Activated B cell treated with CpG ODN at 0.5 μM for 24 hours (primary cell): ENCODE results near the gene DUSP5. TPM values are rescaled to one million over a fixed set of nuclear protein-coding genes. Genes with fewer than 3 reads are reported as not detected.
"Not testable (repeated sequence)": the region's sequence is repeated elsewhere in the genome, so short reads cannot be mapped to it uniquely, and the experiment has no call there.

Experiments used
- ATAC-seq: fragments of 200-7000 bp; cut with Tn5 transposase; one replicate; pipeline ENCODE4 v1.10.0; 2021; ENCODE audit warnings: low read depth, mild to moderate bottlenecking, moderate library complexity
- CTCF ChIA-PET: fragments of 350-600 bp; sonication (Branson Sonifier 250); formaldehyde crosslinking; loops from one replicate; lab custom pipeline; 2021; ENCODE audit warnings: antibody characterized with exemption; lab: Charles Lee
- POLR2A ChIA-PET: fragments of 350-600 bp; sonication (Branson Sonifier 250); formaldehyde crosslinking; loops from one replicate; lab custom pipeline; 2021; ENCODE audit warnings: antibody characterized with exemption; lab: Charles Lee
- DNase-seq: peaks from one replicate; pipeline ENCODE4 v3.0.0; 2022
- H3K27ac Mint-ChIP-seq: one replicate; pipeline ENCODE4 v1.8.0; 2020; ENCODE audit warnings: mixed read lengths
- H3K27me3 Mint-ChIP-seq: one replicate; pipeline ENCODE4 v1.8.0; 2021; ENCODE audit warnings: mixed read lengths
- H3K36me3 Mint-ChIP-seq: one replicate; pipeline ENCODE4 v1.8.0; 2021; ENCODE audit warnings: low read depth, mixed read lengths
- H3K4me1 Mint-ChIP-seq: one replicate; pipeline ENCODE4 v1.8.0; 2021; ENCODE audit warnings: mixed read lengths
- H3K4me3 Mint-ChIP-seq: one replicate; pipeline ENCODE4 v1.8.0; 2020; ENCODE audit warnings: mild to moderate bottlenecking, mixed read lengths
- H3K9me3 Mint-ChIP-seq: one replicate; pipeline ENCODE4 v1.8.0; 2020; ENCODE audit warnings: mixed read lengths
- intact Hi-C: fragments of 100-400 bp; cut with micrococcal nuclease; formaldehyde crosslinking; loops from one replicate; pipeline ENCODE4 v1.15.1; 2024
- total RNA-seq: library from RNA; stranded (reverse); gene quantifications from 2 replicates; pipeline ENCODE4 v1.2.3, GENCODE V29; 2022
- TF ChIP-seq, protein P1 (sequence below): fragments of 200-600 bp; IDR thresholded peaks from one replicate; pipeline ENCODE4 v1.8.0; 2022; ENCODE audit warnings: antibody characterized with exemption, mild to moderate bottlenecking

DUSP5 gene
- total RNA-seq, 1 donor from 2014 or later, result 26.1 TPM

DNA sequence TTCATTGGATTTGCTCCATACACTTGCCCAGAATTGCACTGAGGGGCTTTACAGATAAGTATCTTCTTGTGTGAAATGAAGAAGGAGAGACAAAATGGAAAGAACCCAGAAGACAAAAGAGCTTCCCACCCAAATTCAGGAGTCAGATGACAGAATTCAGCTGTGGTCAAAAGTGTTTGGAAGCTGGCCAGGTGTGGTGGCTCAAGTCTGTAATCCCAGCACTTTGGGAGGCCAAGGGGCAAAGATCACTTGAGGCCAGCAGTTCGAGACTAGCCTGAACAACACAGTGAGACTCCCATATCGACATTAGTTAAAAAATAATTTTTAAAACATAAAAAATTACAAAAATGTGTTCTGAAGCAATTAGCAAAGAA, 27.1 kb downstream of the DUSP5 start:
- no peaks in the 10 kb centered on the region for H3K36me3 Mint-ChIP-seq
- CTCF ChIA-PET, result interaction anchor here (1.2 kb wide), 1 partner anchor 12 kb away, joined by 3 read pairs; no protein-coding TSS in a partner anchor
- H3K9me3 Mint-ChIP-seq, result no peaks in the 10 kb centered on the region
- intact Hi-C loops, result no loop called here
- POLR2A ChIA-PET, result no interaction called here
- no peaks in the 10 kb centered on the region for H3K27me3 Mint-ChIP-seq
- ATAC-seq (no peak), DNase-seq (no peak)
- H3K27ac Mint-ChIP-seq, result no peak overlapping the region
- H3K4me1 Mint-ChIP-seq, result peaks cover 22% of the 10 kb centered on the region
- no peak overlapping the region for H3K4me3 Mint-ChIP-seq
- TF ChIP-seq, protein P1, sequence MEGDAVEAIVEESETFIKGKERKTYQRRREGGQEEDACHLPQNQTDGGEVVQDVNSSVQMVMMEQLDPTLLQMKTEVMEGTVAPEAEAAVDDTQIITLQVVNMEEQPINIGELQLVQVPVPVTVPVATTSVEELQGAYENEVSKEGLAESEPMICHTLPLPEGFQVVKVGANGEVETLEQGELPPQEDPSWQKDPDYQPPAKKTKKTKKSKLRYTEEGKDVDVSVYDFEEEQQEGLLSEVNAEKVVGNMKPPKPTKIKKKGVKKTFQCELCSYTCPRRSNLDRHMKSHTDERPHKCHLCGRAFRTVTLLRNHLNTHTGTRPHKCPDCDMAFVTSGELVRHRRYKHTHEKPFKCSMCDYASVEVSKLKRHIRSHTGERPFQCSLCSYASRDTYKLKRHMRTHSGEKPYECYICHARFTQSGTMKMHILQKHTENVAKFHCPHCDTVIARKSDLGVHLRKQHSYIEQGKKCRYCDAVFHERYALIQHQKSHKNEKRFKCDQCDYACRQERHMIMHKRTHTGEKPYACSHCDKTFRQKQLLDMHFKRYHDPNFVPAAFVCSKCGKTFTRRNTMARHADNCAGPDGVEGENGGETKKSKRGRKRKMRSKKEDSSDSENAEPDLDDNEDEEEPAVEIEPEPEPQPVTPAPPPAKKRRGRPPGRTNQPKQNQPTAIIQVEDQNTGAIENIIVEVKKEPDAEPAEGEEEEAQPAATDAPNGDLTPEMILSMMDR, result no peak

DNA sequence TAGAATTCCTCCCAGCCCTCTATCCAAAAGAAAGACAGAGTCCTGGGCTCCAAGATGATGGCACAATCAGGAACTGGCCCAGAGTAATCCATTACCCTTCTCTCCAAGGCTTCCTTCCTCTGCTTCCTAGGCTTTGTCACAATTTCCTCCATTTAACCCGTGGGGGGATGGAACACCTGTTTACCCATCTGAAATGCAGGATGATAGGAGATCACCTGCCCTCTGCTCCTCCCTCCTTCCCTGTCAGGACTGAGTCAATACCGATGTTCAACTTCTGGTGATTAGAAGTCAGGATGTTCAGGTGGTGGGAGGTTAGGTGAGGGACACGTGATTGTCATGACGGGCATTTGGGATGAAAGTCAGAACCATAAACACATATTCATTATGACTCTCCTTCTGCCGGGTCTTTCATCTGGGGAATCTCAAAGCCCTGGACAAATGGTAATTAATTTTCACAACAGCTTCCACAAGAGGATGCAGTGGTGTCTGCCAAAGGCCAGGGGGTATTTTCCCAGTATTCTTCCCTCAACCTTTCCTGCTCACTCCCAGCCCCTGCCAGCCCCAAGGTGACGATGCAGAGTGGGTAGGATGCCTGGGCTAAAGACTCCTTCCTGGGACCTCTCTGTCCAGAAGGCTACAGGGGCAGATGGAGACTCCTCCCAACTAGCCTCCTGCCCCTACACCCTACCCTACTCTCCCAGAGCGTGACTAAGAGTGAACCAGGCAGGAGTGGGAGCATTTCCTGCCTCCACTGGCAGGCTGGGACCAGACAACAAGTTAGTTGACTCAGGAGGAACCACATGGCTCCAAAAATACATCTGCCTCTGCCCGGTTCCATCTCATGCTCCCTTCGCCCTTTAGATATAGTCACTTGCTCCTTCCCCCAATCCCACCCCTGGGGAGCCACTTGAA, 27.9 kb downstream of the DUSP5 start:
- DNase-seq, result no peak
- Mint-ChIP-seq H3K4me1 (peaks cover 23% of the 10 kb centered on the region), H3K9me3 (no peaks in the 10 kb centered on the region), H3K27me3 (peaks cover 3% of the 10 kb centered on the region), H3K27ac (no peak overlapping the region), H3K36me3 (no peaks in the 10 kb centered on the region), H3K4me3 (no peak overlapping the region)
- intact Hi-C loops, result no loop called here
- CTCF ChIA-PET, result no interaction called here
- POLR2A ChIA-PET, result no interaction called here
- TF ChIP-seq, protein P1, result no peak
- ATAC-seq, result no peak

DNA sequence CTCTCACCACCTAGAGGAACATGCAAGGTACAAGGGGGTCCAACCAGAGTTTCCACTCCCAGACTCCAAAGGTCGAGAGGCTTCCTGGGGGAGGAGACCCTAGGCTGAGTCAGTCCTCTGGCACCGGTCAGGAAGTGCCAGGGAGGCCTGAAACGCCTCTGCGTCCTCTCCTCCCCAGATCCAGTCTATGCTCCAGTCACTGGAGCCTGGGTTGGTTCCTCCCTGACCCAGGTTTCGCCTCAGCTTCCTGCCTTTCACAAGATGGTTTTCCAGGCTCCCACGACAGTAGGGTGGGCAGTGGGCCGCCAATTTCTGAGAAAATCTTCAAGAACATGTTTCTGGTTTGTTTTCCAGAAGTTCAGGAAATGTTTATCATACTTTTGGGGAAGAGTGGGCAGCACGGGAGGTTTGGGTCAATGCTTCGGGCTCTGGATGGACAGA, 30.0 kb downstream of the DUSP5 start:
- no peak overlapping the region for H3K4me3 Mint-ChIP-seq
- H3K27me3 Mint-ChIP-seq, result peaks cover 10% of the 10 kb centered on the region
- DNase-seq (no peak), ATAC-seq (no peak)
- POLR2A ChIA-PET, result no interaction called here
- no peaks in the 10 kb centered on the region for H3K36me3 Mint-ChIP-seq
- TF ChIP-seq, protein P1, result no peak
- intact Hi-C loops, result no loop called here
- H3K9me3 Mint-ChIP-seq, result no peaks in the 10 kb centered on the region
- no peak overlapping the region for H3K27ac Mint-ChIP-seq
- H3K4me1 Mint-ChIP-seq, result peaks cover 23% of the 10 kb centered on the region
- CTCF ChIA-PET, result no interaction called here

DNA sequence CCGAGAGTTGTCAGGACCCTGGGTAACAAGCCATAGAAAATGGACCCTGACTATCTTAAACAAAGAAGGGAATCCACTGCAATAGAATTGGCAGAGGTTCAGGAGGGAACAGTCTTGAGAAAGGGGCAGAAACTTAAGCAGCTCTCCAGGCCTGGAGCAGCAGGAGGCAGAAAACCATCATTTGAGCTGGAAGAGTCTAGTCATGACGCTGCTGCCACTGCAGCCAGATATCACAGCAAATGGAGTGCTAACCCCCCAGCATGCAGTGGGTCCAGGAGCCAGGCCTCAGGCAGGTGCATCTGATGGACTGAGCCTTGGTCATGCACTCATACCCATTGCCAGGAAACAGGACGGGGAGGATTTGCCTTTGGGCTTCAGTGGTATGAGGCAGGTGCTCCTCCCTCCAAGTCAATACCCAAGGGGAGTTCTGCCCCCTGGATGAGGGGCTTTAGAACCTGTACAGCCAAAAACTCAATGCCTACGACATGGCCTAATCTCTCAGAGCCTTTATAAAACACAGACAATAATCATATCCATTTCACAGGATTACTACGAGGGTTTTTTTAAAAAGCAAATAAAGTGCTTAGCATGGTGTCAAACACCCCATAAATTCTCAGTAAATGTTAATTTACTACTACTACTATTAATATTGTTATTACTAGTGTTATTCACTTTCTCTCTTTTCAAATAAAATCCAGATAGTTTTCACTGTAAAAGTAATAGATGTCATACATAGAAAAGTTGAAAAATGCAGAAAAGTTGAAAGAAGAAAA, 30.7 kb downstream of the DUSP5 start:
- Mint-ChIP-seq H3K36me3 (no peaks in the 10 kb centered on the region), H3K27me3 (peaks cover 10% of the 10 kb centered on the region), H3K4me3 (no peak overlapping the region), H3K9me3 (no peaks in the 10 kb centered on the region), H3K4me1 (peaks cover 26% of the 10 kb centered on the region), H3K27ac (no peak overlapping the region)
- DNase-seq, result no peak
- intact Hi-C loops, result no loop called here
- CTCF ChIA-PET, result no interaction called here
- no peak for ATAC-seq
- TF ChIP-seq, protein P1, result no peak
- POLR2A ChIA-PET, result no interaction called here

DNA sequence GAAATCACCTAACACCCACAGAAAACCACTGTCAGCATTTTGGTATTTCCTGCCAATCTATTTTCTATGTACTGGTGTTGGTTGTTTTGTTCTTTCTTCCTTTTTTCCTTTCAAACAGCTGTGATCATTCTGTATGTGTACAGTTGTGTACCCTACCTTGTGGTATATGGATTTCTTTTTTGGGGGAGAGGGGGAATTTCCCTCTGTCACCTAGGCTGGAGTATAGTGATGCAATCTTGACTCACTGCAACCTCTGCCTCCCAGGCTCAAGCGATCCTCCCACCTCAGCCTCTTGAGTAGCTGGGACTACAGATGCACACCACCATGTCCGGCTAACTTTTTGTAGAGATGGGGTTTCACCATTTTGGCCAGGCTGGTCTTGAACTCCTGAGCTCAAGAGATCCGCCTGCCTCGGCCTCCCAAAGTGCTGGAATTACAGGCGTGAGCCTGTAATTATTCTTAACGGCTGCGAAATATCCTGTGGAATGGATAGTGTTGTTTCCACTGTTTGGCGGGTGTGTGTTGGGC, 31.4 kb downstream of the DUSP5 start:
- H3K9me3 Mint-ChIP-seq, intact Hi-C loops, H3K36me3 Mint-ChIP-seq, CTCF ChIA-PET, DNase-seq: not testable (repeated sequence)
- POLR2A ChIA-PET, result interaction anchor here (1.0 to 1.3 kb wide), 2 partner anchors 26 to 174 kb away, joined by 3 read pairs; no protein-coding TSS in a partner anchor
- peaks cover 26% of the 10 kb centered on the region for H3K4me1 Mint-ChIP-seq
- ATAC-seq, result peak; percentile 40
- H3K27ac Mint-ChIP-seq, result peak overlapping the region; percentile 19
- peaks cover 10% of the 10 kb centered on the region for H3K27me3 Mint-ChIP-seq
- peak overlapping the region; percentile 24 for H3K4me3 Mint-ChIP-seq
